Activated B cell treated with CpG ODN at 0.5 μM for 24 hours (primary cell): ENCODE measurements around the gene SPOCD1. TPM values are rescaled to one million over a fixed set of nuclear protein-coding genes. Genes with fewer than 3 reads are reported as not detected.

Experiments used
- ATAC-seq: fragments of 200-7000 bp; cut with Tn5 transposase; one replicate; pipeline ENCODE4 v1.10.0; 2021; ENCODE audit warnings: low read depth, mild to moderate bottlenecking, moderate library complexity
- CTCF ChIA-PET: fragments of 350-600 bp; sonication (Branson Sonifier 250); formaldehyde crosslinking; loops from one replicate; lab custom pipeline; 2021; ENCODE audit warnings: antibody characterized with exemption; lab: Charles Lee
- POLR2A ChIA-PET: fragments of 350-600 bp; sonication (Branson Sonifier 250); formaldehyde crosslinking; loops from one replicate; lab custom pipeline; 2021; ENCODE audit warnings: antibody characterized with exemption; lab: Charles Lee
- DNase-seq: peaks from one replicate; pipeline ENCODE4 v3.0.0; 2022
- H3K27ac Mint-ChIP-seq: one replicate; pipeline ENCODE4 v1.8.0; 2020; ENCODE audit warnings: mixed read lengths
- H3K27me3 Mint-ChIP-seq: one replicate; pipeline ENCODE4 v1.8.0; 2021; ENCODE audit warnings: mixed read lengths
- H3K36me3 Mint-ChIP-seq: one replicate; pipeline ENCODE4 v1.8.0; 2021; ENCODE audit warnings: low read depth, mixed read lengths
- H3K4me1 Mint-ChIP-seq: one replicate; pipeline ENCODE4 v1.8.0; 2021; ENCODE audit warnings: mixed read lengths
- H3K4me3 Mint-ChIP-seq: one replicate; pipeline ENCODE4 v1.8.0; 2020; ENCODE audit warnings: mild to moderate bottlenecking, mixed read lengths
- H3K9me3 Mint-ChIP-seq: one replicate; pipeline ENCODE4 v1.8.0; 2020; ENCODE audit warnings: mixed read lengths
- intact Hi-C: fragments of 100-400 bp; cut with micrococcal nuclease; formaldehyde crosslinking; loops from one replicate; pipeline ENCODE4 v1.15.1; 2024
- total RNA-seq: library from RNA; stranded (reverse); gene quantifications from 2 replicates; pipeline ENCODE4 v1.2.3, GENCODE V29; 2022
- TF ChIP-seq, protein P1 (sequence below): fragments of 200-600 bp; IDR thresholded peaks from one replicate; pipeline ENCODE4 v1.8.0; 2022; ENCODE audit warnings: antibody characterized with exemption, mild to moderate bottlenecking

SPOCD1 gene
- total RNA-seq, 1 donor from 2014 or later, result not detected

DNA sequence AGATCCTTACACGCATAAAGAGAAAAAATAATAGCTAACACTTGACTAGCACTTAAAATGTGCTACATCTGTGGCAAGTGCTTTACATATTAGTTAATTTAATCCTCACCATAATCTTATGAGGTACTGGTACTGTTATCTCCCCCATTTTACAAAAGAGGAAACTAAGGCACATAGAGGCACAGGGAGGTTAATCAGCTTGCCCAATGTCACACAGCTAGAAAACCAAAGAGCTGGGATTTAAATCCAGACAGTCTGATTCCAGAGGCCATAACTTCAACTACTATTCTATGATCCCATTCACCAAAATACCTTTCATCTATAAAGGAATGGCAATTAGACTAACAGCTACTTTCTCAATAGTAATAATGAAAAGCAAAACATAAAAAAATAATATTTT, 11.7 kb downstream of the SPOCD1 start:
- H3K27ac Mint-ChIP-seq, result no peak overlapping the region
- CTCF ChIA-PET, result interaction anchor here (1.1 kb wide), 1 partner anchor 15 kb away, joined by 3 read pairs; no protein-coding TSS in a partner anchor

DNA sequence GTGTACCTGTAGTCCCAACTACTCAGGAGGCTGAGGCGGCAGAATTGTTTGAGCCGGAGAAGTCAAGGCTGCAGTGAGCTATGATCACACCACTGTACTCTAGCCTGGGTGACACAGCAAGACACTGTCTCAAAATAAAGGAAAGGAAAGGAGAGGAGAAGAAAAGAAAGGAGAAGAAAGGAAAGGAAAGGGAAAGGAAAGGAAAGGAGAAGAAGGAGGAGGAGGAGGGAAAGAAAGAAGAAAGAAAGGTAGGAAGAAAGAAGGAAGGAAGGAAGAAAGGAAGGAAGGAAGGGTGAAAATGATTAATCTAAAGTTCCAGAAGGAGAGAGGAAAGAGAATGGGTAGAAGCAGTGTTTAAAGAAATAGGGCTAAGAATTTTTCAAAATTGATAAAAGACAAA, 12.2 kb downstream of the SPOCD1 start:
- DNase-seq (no peak), ATAC-seq (no peak)
- Mint-ChIP-seq H3K36me3 (no peaks in the 10 kb centered on the region), H3K4me1 (peaks cover 15% of the 10 kb centered on the region), H3K27ac (no peak overlapping the region), H3K27me3 (peaks cover 3% of the 10 kb centered on the region), H3K4me3 (no peak overlapping the region), H3K9me3 (no peaks in the 10 kb centered on the region)
- CTCF ChIA-PET, result interaction anchor here (1.1 kb wide), 1 partner anchor 15 kb away, joined by 3 read pairs; no protein-coding TSS in a partner anchor
- POLR2A ChIA-PET, result interaction anchor here (1.5 kb wide), 1 partner anchor 14 kb away, joined by 5 read pairs; no protein-coding TSS in a partner anchor
- TF ChIP-seq, protein P1, sequence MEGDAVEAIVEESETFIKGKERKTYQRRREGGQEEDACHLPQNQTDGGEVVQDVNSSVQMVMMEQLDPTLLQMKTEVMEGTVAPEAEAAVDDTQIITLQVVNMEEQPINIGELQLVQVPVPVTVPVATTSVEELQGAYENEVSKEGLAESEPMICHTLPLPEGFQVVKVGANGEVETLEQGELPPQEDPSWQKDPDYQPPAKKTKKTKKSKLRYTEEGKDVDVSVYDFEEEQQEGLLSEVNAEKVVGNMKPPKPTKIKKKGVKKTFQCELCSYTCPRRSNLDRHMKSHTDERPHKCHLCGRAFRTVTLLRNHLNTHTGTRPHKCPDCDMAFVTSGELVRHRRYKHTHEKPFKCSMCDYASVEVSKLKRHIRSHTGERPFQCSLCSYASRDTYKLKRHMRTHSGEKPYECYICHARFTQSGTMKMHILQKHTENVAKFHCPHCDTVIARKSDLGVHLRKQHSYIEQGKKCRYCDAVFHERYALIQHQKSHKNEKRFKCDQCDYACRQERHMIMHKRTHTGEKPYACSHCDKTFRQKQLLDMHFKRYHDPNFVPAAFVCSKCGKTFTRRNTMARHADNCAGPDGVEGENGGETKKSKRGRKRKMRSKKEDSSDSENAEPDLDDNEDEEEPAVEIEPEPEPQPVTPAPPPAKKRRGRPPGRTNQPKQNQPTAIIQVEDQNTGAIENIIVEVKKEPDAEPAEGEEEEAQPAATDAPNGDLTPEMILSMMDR, result no peak
- intact Hi-C loops, result no loop called here

More for the DNA sequence above, 11.7 kb downstream of the SPOCD1 start:
- no peaks in the 10 kb centered on the region for H3K36me3 Mint-ChIP-seq
- no peak for ATAC-seq
- peaks cover 15% of the 10 kb centered on the region for H3K4me1 Mint-ChIP-seq
- POLR2A ChIA-PET, result interaction anchor here (1.5 kb wide), 1 partner anchor 15 kb away, joined by 5 read pairs; no protein-coding TSS in a partner anchor
- H3K27me3 Mint-ChIP-seq, result peaks cover 3% of the 10 kb centered on the region
- intact Hi-C loops, result no loop called here
- TF ChIP-seq, protein P1, result no peak
- no peaks in the 10 kb centered on the region for H3K9me3 Mint-ChIP-seq
- no peak for DNase-seq
- H3K4me3 Mint-ChIP-seq, result no peak overlapping the region

DNA sequence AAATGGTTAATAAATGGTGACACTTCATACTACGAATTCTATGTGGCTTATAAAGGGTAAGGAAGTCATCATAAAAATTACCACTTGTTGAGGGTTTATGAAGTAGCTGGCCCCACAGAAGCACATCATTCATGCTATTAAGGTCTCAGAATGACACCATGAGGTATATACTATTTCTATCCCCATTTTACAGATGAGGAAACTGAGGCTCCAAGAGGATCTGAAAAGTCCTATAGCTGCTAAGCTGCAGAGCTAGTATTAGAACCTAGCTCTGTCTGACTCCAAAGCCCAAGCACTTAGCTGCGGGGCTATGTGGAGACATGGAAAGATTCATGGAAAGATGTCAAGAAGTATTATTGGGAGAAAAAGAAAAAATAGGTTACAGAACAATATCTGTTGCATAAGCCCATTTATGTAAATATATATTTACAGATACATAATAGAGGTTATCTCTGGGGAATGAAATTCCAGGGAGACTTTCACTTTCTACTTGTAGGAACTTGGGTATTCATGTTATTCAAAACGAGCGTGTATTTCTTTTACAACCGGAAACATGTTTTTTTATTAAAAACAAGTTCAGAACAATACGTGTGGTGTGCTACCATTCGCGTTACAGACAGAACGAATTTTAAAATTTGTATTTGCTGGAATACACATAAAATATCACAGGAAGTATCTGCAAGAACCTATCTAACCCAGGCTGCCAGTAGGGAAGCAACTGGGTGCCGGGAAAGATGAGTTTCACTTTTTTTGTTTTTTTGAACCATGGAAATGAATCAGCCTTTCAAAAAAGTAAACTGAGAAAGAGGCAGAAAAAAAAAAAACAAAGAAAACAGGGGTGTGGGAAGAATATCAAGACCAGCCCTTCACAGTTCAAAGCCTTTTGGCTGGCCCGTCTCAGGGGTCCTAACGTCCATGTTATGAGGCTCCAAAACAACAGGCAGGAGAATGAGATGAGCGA, 13.4 kb downstream of the SPOCD1 start:
- intact Hi-C loops, result no loop called here
- no peaks in the 10 kb centered on the region for H3K36me3 Mint-ChIP-seq
- TF ChIP-seq, protein P1, result no peak
- no peak overlapping the region for H3K4me3 Mint-ChIP-seq
- ATAC-seq (no peak), DNase-seq (no peak)
- no peaks in the 10 kb centered on the region for H3K9me3 Mint-ChIP-seq
- POLR2A ChIA-PET, result no interaction called here
- H3K27ac Mint-ChIP-seq, result no peak overlapping the region
- peaks cover 8% of the 10 kb centered on the region for H3K27me3 Mint-ChIP-seq
- H3K4me1 Mint-ChIP-seq, result peaks cover 15% of the 10 kb centered on the region
- CTCF ChIA-PET, result interaction anchor here (1.2 kb wide), 1 partner anchor 10 kb away, joined by 3 read pairs; no protein-coding TSS in a partner anchor

DNA sequence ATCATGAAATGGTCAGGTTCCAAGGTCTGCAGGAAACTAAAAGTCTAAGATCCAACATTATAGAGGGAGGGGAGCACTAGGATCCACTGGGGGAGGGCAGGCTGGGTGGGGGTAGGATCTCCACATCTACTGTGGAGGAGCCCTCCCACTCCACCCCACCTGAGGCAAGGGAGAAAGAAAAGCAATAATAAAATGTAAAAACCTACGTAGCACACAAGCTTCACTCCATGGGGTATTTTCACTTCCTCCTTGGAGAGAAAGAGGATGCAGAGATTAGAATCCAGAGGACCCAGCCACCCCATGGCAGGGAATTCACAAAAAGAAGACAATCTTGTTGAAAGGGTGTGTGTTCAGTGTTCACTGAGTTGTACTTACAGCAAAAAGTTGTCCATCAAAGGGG, 14.4 kb downstream of the SPOCD1 start:
- Mint-ChIP-seq H3K27me3 (peaks cover 11% of the 10 kb centered on the region), H3K36me3 (no peaks in the 10 kb centered on the region), H3K27ac (no peak overlapping the region), H3K4me1 (peaks cover 15% of the 10 kb centered on the region), H3K4me3 (no peak overlapping the region), H3K9me3 (no peaks in the 10 kb centered on the region)
- DNase-seq (no peak), ATAC-seq (no peak)
- TF ChIP-seq, protein P1, result no peak
- ChIA-PET CTCF (interaction anchor here (1.2 kb wide), 1 partner anchor 11 kb away, joined by 3 read pairs; no protein-coding TSS in a partner anchor), POLR2A (no interaction called here)
- intact Hi-C loops, result no loop called here

DNA sequence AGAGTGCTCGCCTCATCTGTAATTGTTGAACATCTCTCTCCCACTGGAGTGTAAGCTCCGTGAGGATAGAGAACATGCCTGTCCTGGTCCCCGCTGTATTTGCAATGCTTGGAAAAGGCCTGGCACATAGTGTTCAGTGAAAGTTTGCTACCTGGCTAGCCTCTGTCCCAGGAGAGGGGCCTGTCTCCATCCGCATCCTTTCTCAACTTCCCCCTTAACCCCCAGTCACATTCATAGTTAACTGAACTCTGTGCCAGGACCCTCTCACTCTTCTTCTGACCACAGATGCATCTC, 15.2 kb downstream of the SPOCD1 start:
- ChIA-PET CTCF (no interaction called here), POLR2A (no interaction called here)
- Mint-ChIP-seq H3K4me1 (peaks cover 15% of the 10 kb centered on the region), H3K27me3 (peaks cover 13% of the 10 kb centered on the region), H3K36me3 (no peaks in the 10 kb centered on the region), H3K9me3 (no peaks in the 10 kb centered on the region), H3K27ac (no peak overlapping the region), H3K4me3 (no peak overlapping the region)
- no peak for ATAC-seq
- DNase-seq, result no peak
- TF ChIP-seq, protein P1, result no peak
- intact Hi-C loops, result no loop called here
